Body of pancreas (tissue), 4 donors: Measurements from ENCODE around the gene DYSF.

Source experiments
- POLR2A ChIP-seq, 3 donors: fragments of 450-650 bp; IDR thresholded peaks; one replicate each; pipeline ENCODE4 v1.6.1; 2016; ENCODE audit warnings: antibody characterized with exemption in 3 of 3, mild to moderate bottlenecking in 2 of 3
- TF ChIP-seq, protein P1 (sequence below), 7 experiments: fragments of 450-650 bp in 4 of 7; fragments of 200-600 bp in 3 of 7; sonication (generic) in 3 of 7; IDR thresholded peaks; one replicate each; pipeline ENCODE4 v1.5.1; 2016 to 2019; ENCODE audit warnings: antibody characterized with exemption in 7 of 7

DNA sequence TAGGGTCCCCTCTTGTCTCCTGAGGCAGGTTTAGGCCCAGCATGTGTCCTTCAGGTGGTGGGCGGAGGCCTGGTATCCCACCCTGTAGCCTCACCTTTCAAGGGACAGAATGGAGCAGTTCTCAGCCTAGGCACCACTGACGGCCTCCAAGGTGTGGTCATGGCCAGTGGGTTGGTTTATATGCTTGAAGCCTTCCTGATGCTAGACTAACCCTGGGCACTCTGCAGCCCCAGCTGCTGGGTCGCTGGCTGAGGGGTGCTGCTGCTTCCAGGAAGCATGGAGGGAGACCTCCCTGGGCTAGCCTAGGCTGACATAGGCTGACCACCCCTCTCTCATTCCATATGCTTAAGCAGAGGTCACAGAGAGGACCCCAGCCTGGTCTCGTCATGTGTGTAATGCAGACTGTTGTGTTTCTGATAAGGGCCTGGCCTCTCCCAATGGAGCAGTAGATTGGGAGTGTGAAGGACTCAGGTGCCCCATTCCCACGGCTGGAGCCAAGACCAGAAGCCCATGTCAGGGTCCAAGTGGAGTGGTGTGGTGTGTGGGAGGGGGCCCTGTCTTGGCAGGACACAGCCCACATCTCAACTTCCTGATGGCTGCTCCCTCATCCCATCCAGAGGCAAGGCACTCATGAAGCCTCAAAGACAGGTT lies 206.6 kb downstream of the DYSF start:
- TF ChIP-seq, protein P1, sequence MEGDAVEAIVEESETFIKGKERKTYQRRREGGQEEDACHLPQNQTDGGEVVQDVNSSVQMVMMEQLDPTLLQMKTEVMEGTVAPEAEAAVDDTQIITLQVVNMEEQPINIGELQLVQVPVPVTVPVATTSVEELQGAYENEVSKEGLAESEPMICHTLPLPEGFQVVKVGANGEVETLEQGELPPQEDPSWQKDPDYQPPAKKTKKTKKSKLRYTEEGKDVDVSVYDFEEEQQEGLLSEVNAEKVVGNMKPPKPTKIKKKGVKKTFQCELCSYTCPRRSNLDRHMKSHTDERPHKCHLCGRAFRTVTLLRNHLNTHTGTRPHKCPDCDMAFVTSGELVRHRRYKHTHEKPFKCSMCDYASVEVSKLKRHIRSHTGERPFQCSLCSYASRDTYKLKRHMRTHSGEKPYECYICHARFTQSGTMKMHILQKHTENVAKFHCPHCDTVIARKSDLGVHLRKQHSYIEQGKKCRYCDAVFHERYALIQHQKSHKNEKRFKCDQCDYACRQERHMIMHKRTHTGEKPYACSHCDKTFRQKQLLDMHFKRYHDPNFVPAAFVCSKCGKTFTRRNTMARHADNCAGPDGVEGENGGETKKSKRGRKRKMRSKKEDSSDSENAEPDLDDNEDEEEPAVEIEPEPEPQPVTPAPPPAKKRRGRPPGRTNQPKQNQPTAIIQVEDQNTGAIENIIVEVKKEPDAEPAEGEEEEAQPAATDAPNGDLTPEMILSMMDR (IDR thresholded peaks at IDR 0.05), result no peak
- TF ChIP-seq POLR2A (IDR thresholded peaks at IDR 0.05), result no peak
